ENCODE data around the gene NR2F1.
"Not testable (repeated sequence)": the region's sequence is repeated elsewhere in the genome, so short reads cannot be mapped to it uniquely, and the experiment has no call there.

NR2F1 gene

DNA sequence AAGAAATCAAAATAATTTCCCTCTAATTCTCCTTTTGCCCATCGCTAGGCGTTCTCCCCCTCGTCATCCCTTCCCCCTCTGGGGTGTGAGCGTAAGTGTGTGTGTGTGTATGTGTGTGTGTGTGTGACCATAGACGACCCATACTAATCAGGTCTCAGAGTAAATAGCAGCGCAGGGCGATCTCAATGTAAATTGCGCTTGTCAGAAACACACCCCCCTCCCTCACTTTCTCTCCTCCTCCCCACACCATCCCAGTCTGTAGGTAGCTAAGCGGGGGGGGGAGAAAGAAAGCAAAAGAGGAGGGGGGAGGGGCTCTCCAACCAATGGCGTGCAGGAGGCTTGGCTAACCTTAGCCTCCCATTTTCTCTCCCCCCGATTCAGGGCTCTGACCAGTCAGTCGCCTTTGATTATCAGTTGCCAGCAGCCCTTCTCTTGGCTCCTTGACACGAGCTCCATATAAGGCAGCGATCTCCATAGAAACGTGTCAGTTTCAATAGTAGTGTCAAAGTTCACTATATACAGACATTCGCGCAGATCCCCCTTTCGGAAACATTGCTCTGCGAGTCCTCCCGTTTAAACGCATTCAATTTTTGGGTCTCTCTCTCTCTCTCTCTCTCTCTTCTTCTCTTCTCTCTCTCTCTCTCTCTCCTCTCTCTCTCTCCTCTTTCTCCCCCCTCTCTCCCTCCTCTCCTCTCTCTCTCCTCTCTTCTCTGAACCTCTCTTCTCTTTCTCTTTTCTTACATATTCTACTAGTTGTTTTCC lies at the start of gene NR2F1:
NR2F1 (plus strand) TSS at position 546 of the 762 bp plus-strand sequence. CDS start 1,802 bp downstream, outside the sequence.
- H3K36me3 ChIP-seq (ENCODE audit: insufficient read depth, insufficient read length, low read length): no peaks in the 10 kb centered on the region
- no peaks in the 10 kb centered on the region for H3K9me3 ChIP-seq (ENCODE audit: insufficient read depth, low read length)
- H3K4me3 ChIP-seq (ENCODE audit: insufficient read length, low read depth): peak within 1 kb of the TSS; percentile 24
- H3K4me1 ChIP-seq (ENCODE audit: insufficient read depth, insufficient read length): peaks cover 14% of the 10 kb centered on the region
- peaks cover 85% of the 10 kb centered on the region for H3K27me3 ChIP-seq (ENCODE audit: insufficient read depth, insufficient read length)
- TF ChIP-seq SUZ12 (IDR thresholded peaks at IDR 0.05; ENCODE audit: extremely low read depth, insufficient read depth, insufficient read length) (no peak), ZNF274 (IDR thresholded peaks at IDR 0.05; ENCODE audit: low read depth, low read length) (no peak), YY1 (IDR thresholded peaks at IDR 0.05; ENCODE audit: insufficient read depth, insufficient read length) (no peak)
- DNase-seq (ENCODE audit: low read depth, low spot score): no peak
- H3K9ac ChIP-seq (ENCODE audit: insufficient read length, low read depth): peak within 1 kb of the TSS; percentile 21

DNA sequence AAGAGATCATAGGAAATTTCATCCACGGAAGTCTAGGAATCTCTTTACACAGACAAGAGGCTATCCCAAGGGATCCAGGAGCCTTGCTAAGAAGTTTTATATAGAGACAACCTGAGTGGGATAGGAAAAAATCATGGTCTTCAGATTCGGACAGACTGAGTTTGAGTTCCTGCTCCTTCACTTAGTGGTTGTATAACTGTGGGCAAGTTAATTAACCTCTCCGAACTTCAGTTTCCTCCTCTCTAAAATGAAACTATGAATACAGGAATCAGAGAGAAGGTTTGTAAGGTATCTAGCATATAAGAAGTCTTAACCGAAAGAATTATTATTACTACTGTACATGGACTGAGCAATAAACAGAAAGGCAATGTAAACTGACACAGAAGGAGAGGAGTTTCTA lies 37.1 kb upstream of the NR2F1 start:
- Histone ChIP-seq H3K4me3 (ENCODE audit: insufficient read length, low read depth) (no peak overlapping the region), H3K9me3 (ENCODE audit: insufficient read depth, low read length) (no peaks in the 10 kb centered on the region), H3K4me1 (ENCODE audit: insufficient read depth, insufficient read length) (no peaks in the 10 kb centered on the region), H3K27me3 (ENCODE audit: insufficient read depth, insufficient read length) (no peaks in the 10 kb centered on the region), H3K36me3 (ENCODE audit: insufficient read depth, insufficient read length, low read length) (no peaks in the 10 kb centered on the region), H3K9ac (ENCODE audit: insufficient read length, low read depth) (no peak overlapping the region)
- no peak for DNase-seq (ENCODE audit: low read depth, low spot score)
- TF ChIP-seq YY1 (IDR thresholded peaks at IDR 0.05; ENCODE audit: insufficient read depth, insufficient read length) (no peak), SUZ12 (IDR thresholded peaks at IDR 0.05; ENCODE audit: extremely low read depth, insufficient read depth, insufficient read length) (no peak), ZNF274 (IDR thresholded peaks at IDR 0.05; ENCODE audit: low read depth, low read length) (no peak)

DNA sequence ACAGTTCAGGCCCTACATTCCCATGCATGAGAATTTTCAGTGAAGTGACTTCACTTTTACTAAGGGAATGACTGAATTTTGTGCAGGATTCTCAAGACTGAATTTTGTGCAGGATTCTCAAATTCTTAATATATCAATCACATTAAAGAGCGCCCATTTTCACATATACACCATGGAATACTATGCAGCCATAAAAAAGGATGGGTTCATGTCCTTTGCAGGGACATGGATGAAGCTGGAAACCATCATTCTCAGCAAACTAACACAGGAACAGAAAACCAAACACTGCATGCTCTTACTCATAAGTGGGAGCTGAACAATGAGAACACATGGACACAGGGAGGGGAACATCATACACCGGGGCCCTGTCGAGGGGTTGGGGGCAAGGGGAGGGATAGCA lies 33.4 kb upstream of the NR2F1 start:
- not testable (repeated sequence) for H3K4me3 ChIP-seq (ENCODE audit: insufficient read length, low read depth); H3K27me3 ChIP-seq (ENCODE audit: insufficient read depth, insufficient read length); H3K9me3 ChIP-seq (ENCODE audit: insufficient read depth, low read length); DNase-seq (ENCODE audit: low read depth, low spot score); H3K36me3 ChIP-seq (ENCODE audit: insufficient read depth, insufficient read length, low read length); H3K4me1 ChIP-seq (ENCODE audit: insufficient read depth, insufficient read length); H3K9ac ChIP-seq (ENCODE audit: insufficient read length, low read depth)

DNA sequence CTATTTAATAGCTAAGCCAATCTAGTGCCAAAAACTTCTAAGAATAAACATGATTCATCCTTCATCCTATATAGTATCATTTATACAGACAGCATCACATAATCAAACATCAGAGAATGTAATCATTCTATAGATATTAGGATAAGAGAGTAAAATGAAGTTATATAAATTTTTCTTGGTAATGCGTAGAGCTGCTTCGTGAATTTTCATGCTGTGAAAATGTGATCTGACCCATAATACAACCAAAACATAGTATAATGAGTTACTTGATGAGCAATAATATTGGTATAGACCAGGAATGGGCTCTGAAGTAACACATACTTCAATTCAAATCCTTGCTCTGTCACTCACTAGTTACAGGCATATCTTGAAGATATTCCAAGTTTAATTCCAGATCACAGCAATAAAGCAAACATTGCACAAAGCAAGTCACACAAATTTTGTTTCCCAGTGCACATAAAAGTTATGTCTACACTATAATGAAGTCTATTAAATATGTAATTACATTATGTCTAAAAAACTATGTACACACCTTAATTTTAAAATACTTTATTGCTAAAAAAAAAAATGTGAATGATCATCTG lies 25.9 kb upstream of the NR2F1 start:
- no peak for DNase-seq (ENCODE audit: low read depth, low spot score)
- Histone ChIP-seq H3K4me3 (ENCODE audit: insufficient read length, low read depth) (no peak overlapping the region), H3K36me3 (ENCODE audit: insufficient read depth, insufficient read length, low read length) (no peaks in the 10 kb centered on the region), H3K4me1 (ENCODE audit: insufficient read depth, insufficient read length) (no peaks in the 10 kb centered on the region), H3K9ac (ENCODE audit: insufficient read length, low read depth) (no peak overlapping the region), H3K9me3 (ENCODE audit: insufficient read depth, low read length) (no peaks in the 10 kb centered on the region), H3K27me3 (ENCODE audit: insufficient read depth, insufficient read length) (no peaks in the 10 kb centered on the region)
- TF ChIP-seq YY1 (IDR thresholded peaks at IDR 0.05; ENCODE audit: insufficient read depth, insufficient read length): no peak
- no peak for TF ChIP-seq SUZ12 (IDR thresholded peaks at IDR 0.05; ENCODE audit: extremely low read depth, insufficient read depth, insufficient read length)
- no peak for TF ChIP-seq ZNF274 (IDR thresholded peaks at IDR 0.05; ENCODE audit: low read depth, low read length)

DNA sequence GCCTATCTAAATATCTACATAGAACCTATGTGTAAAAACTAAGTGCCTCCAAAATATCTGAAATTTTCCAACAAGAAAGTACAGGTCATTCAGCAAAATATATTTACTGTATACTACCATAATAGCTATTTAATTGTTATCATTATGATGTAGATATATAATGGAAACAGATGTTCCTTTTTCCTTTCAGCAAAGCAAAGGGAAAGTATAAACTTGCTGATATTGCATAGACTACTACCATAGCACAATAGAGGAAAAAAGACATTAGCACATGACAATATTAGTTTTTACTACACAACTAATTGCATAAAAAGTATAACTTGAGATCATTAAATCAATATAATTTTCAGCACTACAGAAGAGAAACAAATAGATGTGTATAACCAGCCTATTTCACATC lies 16.9 kb upstream of the NR2F1 start:
- no peak for DNase-seq (ENCODE audit: low read depth, low spot score)
- Histone ChIP-seq H3K4me1 (ENCODE audit: insufficient read depth, insufficient read length) (no peaks in the 10 kb centered on the region), H3K4me3 (ENCODE audit: insufficient read length, low read depth) (no peak overlapping the region), H3K9me3 (ENCODE audit: insufficient read depth, low read length) (no peaks in the 10 kb centered on the region), H3K27me3 (ENCODE audit: insufficient read depth, insufficient read length) (peaks cover 30% of the 10 kb centered on the region), H3K9ac (ENCODE audit: insufficient read length, low read depth) (no peak overlapping the region), H3K36me3 (ENCODE audit: insufficient read depth, insufficient read length, low read length) (no peaks in the 10 kb centered on the region)
- no peak for TF ChIP-seq ZNF274 (IDR thresholded peaks at IDR 0.05; ENCODE audit: low read depth, low read length)

DNA sequence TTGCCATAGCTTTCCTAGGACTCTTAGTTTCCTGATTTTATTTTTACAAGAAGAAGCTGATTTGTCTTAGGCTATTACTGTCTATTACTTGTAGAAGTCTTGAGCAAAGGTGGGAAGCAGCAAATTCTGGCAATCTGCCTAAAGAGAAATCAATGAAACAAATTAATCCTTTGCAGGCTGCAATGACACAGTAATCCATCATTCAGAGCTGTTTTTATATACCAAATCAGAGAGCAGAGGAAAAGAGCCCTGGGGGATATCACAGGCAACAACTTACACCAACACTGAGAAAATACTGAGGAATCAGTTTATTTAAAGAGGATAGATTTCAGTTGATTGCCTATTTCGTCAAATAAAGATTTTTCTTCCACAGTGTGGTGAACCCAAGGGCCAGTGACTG lies 15.6 kb upstream of the NR2F1 start:
- no peaks in the 10 kb centered on the region for H3K9me3 ChIP-seq (ENCODE audit: insufficient read depth, low read length)
- no peak for TF ChIP-seq SUZ12 (IDR thresholded peaks at IDR 0.05; ENCODE audit: extremely low read depth, insufficient read depth, insufficient read length)
- no peak for DNase-seq (ENCODE audit: low read depth, low spot score)
- no peak overlapping the region for H3K4me3 ChIP-seq (ENCODE audit: insufficient read length, low read depth)
- no peak overlapping the region for H3K9ac ChIP-seq (ENCODE audit: insufficient read length, low read depth)
- H3K4me1 ChIP-seq (ENCODE audit: insufficient read depth, insufficient read length): peaks cover 4% of the 10 kb centered on the region
- no peaks in the 10 kb centered on the region for H3K36me3 ChIP-seq (ENCODE audit: insufficient read depth, insufficient read length, low read length)
- H3K27me3 ChIP-seq (ENCODE audit: insufficient read depth, insufficient read length): peaks cover 43% of the 10 kb centered on the region

DNA sequence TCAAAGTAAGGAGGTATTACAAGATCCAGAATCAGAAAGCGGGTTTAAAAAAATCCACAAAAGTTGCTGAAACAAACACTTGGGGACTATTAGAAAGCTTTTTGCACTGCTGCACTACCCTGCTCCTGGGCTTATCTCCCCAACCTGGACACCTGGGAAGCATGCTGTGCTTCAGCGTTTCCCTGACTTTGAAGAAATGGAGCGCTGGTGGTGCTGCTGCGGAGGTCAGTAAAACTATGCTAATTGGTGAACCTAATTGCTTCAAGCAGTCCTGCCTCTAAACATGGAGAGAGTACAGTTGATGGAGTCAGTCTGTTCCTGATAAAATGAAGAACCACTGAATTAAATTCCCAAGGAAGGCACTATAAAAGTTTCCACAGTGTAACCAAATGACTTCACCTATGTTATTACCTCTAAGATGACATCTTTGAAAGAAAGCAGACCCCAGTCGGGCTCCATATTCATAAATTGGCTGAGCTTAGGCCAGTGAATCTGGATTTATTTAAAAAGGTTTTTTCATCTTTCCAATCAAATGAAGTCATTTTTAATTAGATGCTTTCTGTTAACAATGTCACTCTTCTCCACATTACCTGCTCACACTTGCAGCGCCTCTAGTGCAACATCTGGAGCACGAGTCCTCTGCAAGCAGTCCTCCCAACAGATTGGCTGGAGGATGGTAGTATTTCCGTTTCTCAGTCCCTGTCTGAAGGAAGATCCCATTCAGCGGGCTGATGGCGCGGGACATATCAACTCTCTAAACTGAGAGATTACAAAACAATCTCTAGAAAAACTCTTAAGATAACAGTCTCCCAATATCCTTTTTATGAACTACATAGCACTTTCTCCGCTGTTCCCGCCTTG lies 13.5 kb upstream of the NR2F1 start:
- Histone ChIP-seq H3K4me1 (ENCODE audit: insufficient read depth, insufficient read length) (peaks cover 9% of the 10 kb centered on the region), H3K27me3 (ENCODE audit: insufficient read depth, insufficient read length) (peaks cover 64% of the 10 kb centered on the region), H3K36me3 (ENCODE audit: insufficient read depth, insufficient read length, low read length) (no peaks in the 10 kb centered on the region), H3K4me3 (ENCODE audit: insufficient read length, low read depth) (peak overlapping the region; percentile 55), H3K9me3 (ENCODE audit: insufficient read depth, low read length) (no peaks in the 10 kb centered on the region), H3K9ac (ENCODE audit: insufficient read length, low read depth) (no peak overlapping the region)
- no peak for DNase-seq (ENCODE audit: low read depth, low spot score)
- no peak for TF ChIP-seq YY1 (IDR thresholded peaks at IDR 0.05; ENCODE audit: insufficient read depth, insufficient read length)
- TF ChIP-seq SUZ12 (IDR thresholded peaks at IDR 0.05; ENCODE audit: extremely low read depth, insufficient read depth, insufficient read length): no peak
- no peak for TF ChIP-seq ZNF274 (IDR thresholded peaks at IDR 0.05; ENCODE audit: low read depth, low read length)
